ENCODE results near the gene EIF4A3.

- TF ChIP-seq CTCF (IDR thresholded peaks at IDR 0.05) (no peak), POLR2A (IDR thresholded peaks at IDR 0.05) (no peak)
These were observed 21.1 kb downstream of the EIF4A3 start for GRCh38 chr17:80125656-80126448.

All from ovary (tissue), 3 donors.